ENCODE data around the gene POLE4.

Gene POLE4

GRCh38 chr2:74941284-74941683, 17.2 kb upstream of the POLE4 start:
- DNase-seq, result no peak

- DNase-seq, result no peak
Observed at GRCh38 chr2:74942263-74942662, 16.2 kb upstream of the POLE4 start.

- no peak for DNase-seq
Observed at GRCh38 chr2:74944987-74945787, 13.3 kb upstream of the POLE4 start.

GRCh38 chr2:74945788-74946331, 12.6 kb upstream of the POLE4 start:
- no peak for DNase-seq

GRCh38 chr2:74947703-74948102, 10.7 kb upstream of the POLE4 start:
- DNase-seq, result no peak

GRCh38 chr2:74948779-74949178, 9.7 kb upstream of the POLE4 start:
- no peak for DNase-seq

GRCh38 chr2:74951211-74951754, 7.2 kb upstream of the POLE4 start:
- no peak for DNase-seq

GRCh38 chr2:74952575-74952974, 5.9 kb upstream of the POLE4 start:
- DNase-seq, result no peak

GRCh38 chr2:74953796-74954499, 4.5 kb upstream of the POLE4 start:
- no peak for DNase-seq

GRCh38 chr2:74954500-74954874, 4.0 kb upstream of the POLE4 start:
- no peak for DNase-seq

GRCh38 chr2:74957886-74958273, 563 bp upstream of the POLE4 start:
- no peak for DNase-seq

- no peak for DNase-seq
Observed at GRCh38 chr2:74959106-74959751, 786 bp downstream of the POLE4 start.

- no peak for DNase-seq
Observed at GRCh38 chr2:74966887-74967286, 8.4 kb downstream of the POLE4 start.

GRCh38 chr2:74975016-74975415, 16.6 kb downstream of the POLE4 start:
- DNase-seq, result no peak

GRCh38 chr2:74979844-74980243, 21.4 kb downstream of the POLE4 start:
- DNase-seq, result no peak

GRCh38 chr2:74982577-74982976, 24.1 kb downstream of the POLE4 start:
- no peak for DNase-seq

- DNase-seq, result no peak
Observed at GRCh38 chr2:74983631-74984392, 25.4 kb downstream of the POLE4 start.

- DNase-seq, result no peak
Observed at GRCh38 chr2:74984947-74985637, 26.6 kb downstream of the POLE4 start.

GRCh38 chr2:74985978-74986609, 27.7 kb downstream of the POLE4 start:
- DNase-seq, result no peak

- DNase-seq, result no peak
Observed at GRCh38 chr2:74991977-74992376, 33.5 kb downstream of the POLE4 start.

GRCh38 chr2:74999468-74999867, 41.0 kb downstream of the POLE4 start:
- no peak for DNase-seq

GRCh38 chr2:75002007-75002406, 43.6 kb downstream of the POLE4 start:
- no peak for DNase-seq
